Measurements from ENCODE around the gene IHH. TPM values are rescaled to one million over a fixed set of nuclear protein-coding genes. Genes with fewer than 3 reads are reported as not detected.
A peak's percentile ranks its signal among the peaks of the same experiment; 100 is the strongest.

Gene IHH
- not detected for polyA plus RNA-seq (ENCODE audit: low read depth in 6 of 6)

- DNase-seq (no peak), ATAC-seq (ENCODE audit: low read depth in 2 of 2) (peak in 1 of 2 donors; percentile 15)
- H3K9me3 Mint-ChIP-seq, result peaks cover 0 to 2% (median 0%) of the 10 kb centered on the region in 7 donors
- H3K36me3 Mint-ChIP-seq, result peaks cover 0 to 3% of the 10 kb centered on the region in 2 donors
- peak within 1 kb of the TSS in 2 of 6 donors; percentile 21 to 94 for H3K27ac Mint-ChIP-seq
- peaks cover 54 to 80% (median 63%) of the 10 kb centered on the region in 3 donors for H3K27me3 Mint-ChIP-seq
- H3K4me3 Mint-ChIP-seq, result peak within 1 kb of the TSS; percentile 9 to 77 (median 70)
- H3K4me1 Mint-ChIP-seq, result peaks cover 16 to 29% (median 21%) of the 10 kb centered on the region in 3 donors
These were observed at the start of gene IHH for GRCh38 chr2:219060821-219061791. Gene IHH, minus strand, starts transcription at chr2:219060921. Its CDS starts 454 bp downstream, at chr2:219060467.

- DNase-seq (no peak), ATAC-seq (ENCODE audit: low read depth in 2 of 2) (no peak)
- H3K4me3 Mint-ChIP-seq, result no peak overlapping the region
- no peak overlapping the region for H3K27ac Mint-ChIP-seq
- peaks cover 0 to 5% of the 10 kb centered on the region in 2 donors for H3K36me3 Mint-ChIP-seq
- H3K27me3 Mint-ChIP-seq, result no peaks in the 10 kb centered on the region
- peaks cover 0 to 8% (median 5%) of the 10 kb centered on the region in 3 donors for H3K4me1 Mint-ChIP-seq
- H3K9me3 Mint-ChIP-seq, result no peaks in the 10 kb centered on the region
These were observed 48.8 kb upstream of the IHH start for GRCh38 chr2:219109471-219109870.

DNA sequence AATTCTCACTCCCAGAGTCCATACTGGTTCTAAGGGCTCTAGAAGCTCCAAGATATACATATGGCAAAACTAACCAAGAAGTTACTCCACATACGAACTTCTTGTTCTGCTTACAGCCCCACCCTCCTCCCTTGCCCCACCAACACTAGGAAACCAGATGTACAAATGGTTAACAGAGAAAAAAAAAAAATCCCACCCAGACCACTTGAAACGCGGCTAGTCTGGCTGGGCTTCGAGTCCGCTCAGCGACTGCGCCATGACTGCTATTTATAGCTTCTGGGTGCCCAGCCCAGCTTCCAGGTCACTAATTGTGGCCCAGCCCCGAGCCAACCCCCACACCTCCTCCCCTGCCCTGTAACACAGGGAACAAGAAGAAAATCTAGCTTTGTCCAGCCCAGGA lies 47.0 kb upstream of the IHH start:
- DNase-seq, result no peak
- no peaks in the 10 kb centered on the region for H3K27me3 Mint-ChIP-seq
- H3K27ac Mint-ChIP-seq, result peak overlapping the region in 1 of 6 donors; percentile 31
- H3K36me3 Mint-ChIP-seq, result peaks cover 0 to 5% of the 10 kb centered on the region in 2 donors
- H3K4me3 Mint-ChIP-seq, result no peak overlapping the region
- no peaks in the 10 kb centered on the region for H3K9me3 Mint-ChIP-seq
- ATAC-seq (ENCODE audit: low read depth in 2 of 2), result no peak
- peaks cover 0 to 9% (median 5%) of the 10 kb centered on the region in 3 donors for H3K4me1 Mint-ChIP-seq

GRCh38 chr2:219106251-219106650 lies 45.5 kb upstream of the IHH start:
- DNase-seq, result no peak
- Mint-ChIP-seq H3K36me3 (peaks cover 0 to 5% of the 10 kb centered on the region in 2 donors), H3K27me3 (no peaks in the 10 kb centered on the region), H3K4me1 (peaks cover 0 to 9% (median 0%) of the 10 kb centered on the region in 3 donors), H3K27ac (no peak overlapping the region), H3K4me3 (no peak overlapping the region), H3K9me3 (no peaks in the 10 kb centered on the region)
- no peak for ATAC-seq (ENCODE audit: low read depth in 2 of 2)

DNA sequence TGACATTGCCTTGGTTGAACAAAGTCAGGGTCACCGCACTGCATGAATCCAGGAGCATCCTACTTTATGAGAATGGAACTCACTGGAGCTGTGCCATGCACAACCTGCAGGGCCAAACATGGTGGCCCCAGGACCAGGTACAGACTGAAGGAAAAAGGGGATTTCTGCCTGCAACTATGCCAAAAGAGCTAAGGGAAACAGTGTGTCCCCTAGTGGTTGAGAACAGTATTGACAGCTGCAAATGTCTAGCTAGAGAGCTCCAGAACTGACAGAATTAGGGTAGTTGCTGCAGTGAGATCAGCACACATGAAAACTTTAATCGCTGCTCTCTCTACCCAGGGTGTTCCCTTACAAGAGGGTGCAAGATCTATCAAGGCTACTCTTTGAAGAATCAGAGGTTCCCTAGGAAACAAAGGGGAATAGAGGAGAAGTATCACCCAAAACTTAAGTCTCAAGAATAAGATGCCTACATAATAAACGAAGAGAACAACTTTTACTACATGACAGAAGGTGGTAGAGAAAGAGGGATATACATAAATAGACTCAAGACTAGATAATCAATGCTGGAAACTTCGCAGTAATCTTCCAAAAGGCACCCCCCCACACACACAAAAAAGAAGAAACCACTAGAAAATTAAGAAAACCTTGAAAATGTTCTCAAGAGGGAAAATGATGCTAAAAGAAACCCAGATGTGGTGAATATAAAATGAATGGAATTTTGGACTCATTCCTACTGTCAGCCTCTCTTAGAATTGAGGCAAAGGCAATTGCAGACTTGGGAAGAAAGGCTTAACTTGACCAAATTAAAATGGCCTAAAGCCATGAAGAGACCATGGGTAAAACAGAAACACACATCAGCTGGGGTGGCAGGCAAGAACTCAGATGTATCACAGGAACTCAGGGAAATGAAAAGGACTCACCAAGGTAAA lies 43.6 kb upstream of the IHH start:
- Mint-ChIP-seq H3K4me1 (peaks cover 0 to 9% (median 0%) of the 10 kb centered on the region in 3 donors), H3K36me3 (peaks cover 0 to 5% of the 10 kb centered on the region in 2 donors), H3K4me3 (no peak overlapping the region), H3K9me3 (no peaks in the 10 kb centered on the region), H3K27me3 (no peaks in the 10 kb centered on the region), H3K27ac (peak overlapping the region in 1 of 6 donors; percentile 11)
- peak; percentile 2 for DNase-seq
- peak; percentile 30 to 56 for ATAC-seq (ENCODE audit: low read depth in 2 of 2)

GRCh38 chr2:219099329-219099728 lies 38.6 kb upstream of the IHH start:
- no peaks in the 10 kb centered on the region for H3K9me3 Mint-ChIP-seq
- peaks cover 0 to 4% (median 0%) of the 10 kb centered on the region in 3 donors for H3K4me1 Mint-ChIP-seq
- H3K36me3 Mint-ChIP-seq, result peaks cover 0 to under 1% of the 10 kb centered on the region in 2 donors
- no peak overlapping the region for H3K4me3 Mint-ChIP-seq
- no peak for DNase-seq
- H3K27me3 Mint-ChIP-seq, result no peaks in the 10 kb centered on the region
- H3K27ac Mint-ChIP-seq, result no peak overlapping the region
- no peak for ATAC-seq (ENCODE audit: low read depth in 2 of 2)

GRCh38 chr2:219095406-219095935 lies 34.8 kb upstream of the IHH start:
- ATAC-seq (ENCODE audit: low read depth in 2 of 2) (no peak), DNase-seq (no peak)
- Mint-ChIP-seq H3K36me3 (peaks cover 0 to 13% of the 10 kb centered on the region in 2 donors), H3K4me1 (no peaks in the 10 kb centered on the region), H3K27ac (no peak overlapping the region), H3K27me3 (no peaks in the 10 kb centered on the region), H3K4me3 (no peak overlapping the region), H3K9me3 (no peaks in the 10 kb centered on the region)

- Mint-ChIP-seq H3K27ac (peak overlapping the region in 1 of 6 donors; percentile 81), H3K9me3 (no peaks in the 10 kb centered on the region)
These were observed 33.5 kb upstream of the IHH start for GRCh38 chr2:219094171-219094570.

GRCh38 chr2:219090436-219091299 lies 29.9 kb upstream of the IHH start:
- peaks cover 18 to 23% of the 10 kb centered on the region in 2 donors for H3K36me3 Mint-ChIP-seq
- DNase-seq, result no peak
- H3K9me3 Mint-ChIP-seq, result no peaks in the 10 kb centered on the region
- H3K27me3 Mint-ChIP-seq, result no peaks in the 10 kb centered on the region
- no peak overlapping the region for H3K4me3 Mint-ChIP-seq
- peaks cover 1 to 15% (median 4%) of the 10 kb centered on the region in 3 donors for H3K4me1 Mint-ChIP-seq
- peak overlapping the region in 1 of 6 donors; percentile 57 for H3K27ac Mint-ChIP-seq
- ATAC-seq (ENCODE audit: low read depth in 2 of 2), result no peak

More at GRCh38 chr2:219094171-219094570, 33.5 kb upstream of the IHH start:
- no peaks in the 10 kb centered on the region for H3K4me1 Mint-ChIP-seq
- no peak overlapping the region for H3K4me3 Mint-ChIP-seq
- no peaks in the 10 kb centered on the region for H3K27me3 Mint-ChIP-seq
- DNase-seq, result no peak
- ATAC-seq (ENCODE audit: low read depth in 2 of 2), result no peak
- peaks cover 5 to 17% of the 10 kb centered on the region in 2 donors for H3K36me3 Mint-ChIP-seq

DNA sequence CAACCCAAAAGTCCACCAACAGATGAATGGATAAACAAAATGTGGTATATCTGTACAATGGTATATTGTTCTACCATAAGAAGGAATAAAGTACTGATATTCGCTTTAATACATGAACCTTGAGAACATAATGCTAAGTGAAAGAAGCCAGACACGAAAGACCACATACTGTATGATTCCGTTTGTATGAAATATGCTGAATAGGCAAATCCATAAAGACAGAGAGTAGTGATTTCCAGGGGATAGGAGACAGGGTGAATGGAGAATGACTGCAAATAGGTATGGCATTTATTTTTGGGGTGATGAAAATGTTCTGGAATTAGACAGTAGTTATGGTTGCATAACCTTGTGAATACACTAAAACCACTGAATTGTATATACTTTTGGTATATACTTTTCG lies 28.6 kb upstream of the IHH start:
- H3K27ac Mint-ChIP-seq, result peak overlapping the region in 1 of 6 donors; percentile 5
- H3K4me3 Mint-ChIP-seq, result no peak overlapping the region
- no peaks in the 10 kb centered on the region for H3K9me3 Mint-ChIP-seq
- H3K4me1 Mint-ChIP-seq, result peaks cover 1 to 27% (median 13%) of the 10 kb centered on the region in 3 donors
- H3K36me3 Mint-ChIP-seq, result peaks cover 22 to 26% of the 10 kb centered on the region in 2 donors
- ATAC-seq (ENCODE audit: low read depth in 2 of 2) (no peak), DNase-seq (no peak)
- no peaks in the 10 kb centered on the region for H3K27me3 Mint-ChIP-seq

GRCh38 chr2:219087848-219088247 lies 27.1 kb upstream of the IHH start:
- Mint-ChIP-seq H3K4me3 (no peak overlapping the region), H3K27ac (no peak overlapping the region)

DNA sequence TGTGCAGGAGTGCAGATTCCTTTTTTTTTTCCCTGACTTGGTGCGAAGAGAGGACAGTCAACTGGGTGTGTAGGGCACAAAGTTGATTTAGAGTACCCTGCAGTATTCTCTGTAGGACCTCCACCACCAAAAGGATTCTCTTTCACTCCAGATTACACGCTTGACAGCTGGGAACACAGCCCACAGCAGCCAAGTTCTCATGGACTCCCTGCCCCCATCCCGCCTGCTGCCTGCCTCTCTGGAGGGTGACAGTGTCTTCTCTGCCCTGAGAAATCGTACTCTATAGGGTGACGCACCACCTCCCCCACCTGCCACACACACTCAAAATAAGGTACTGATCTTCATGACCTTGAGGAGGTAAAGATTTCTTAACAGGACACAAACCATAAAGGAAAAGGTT lies 26.6 kb upstream of the IHH start:
- Mint-ChIP-seq H3K4me3 (no peak overlapping the region), H3K4me1 (peaks cover 4 to 32% (median 20%) of the 10 kb centered on the region in 3 donors), H3K36me3 (peaks cover 15 to 26% of the 10 kb centered on the region in 2 donors), H3K9me3 (no peaks in the 10 kb centered on the region), H3K27ac (peak overlapping the region in 1 of 6 donors; percentile 28), H3K27me3 (no peaks in the 10 kb centered on the region)
- no peak for DNase-seq
- no peak for ATAC-seq (ENCODE audit: low read depth in 2 of 2)

More at GRCh38 chr2:219087848-219088247, 27.1 kb upstream of the IHH start:
- peaks cover 15 to 26% of the 10 kb centered on the region in 2 donors for H3K36me3 Mint-ChIP-seq
- no peak for DNase-seq
- peaks cover 1 to 27% (median 15%) of the 10 kb centered on the region in 3 donors for H3K4me1 Mint-ChIP-seq
- no peak for ATAC-seq (ENCODE audit: low read depth in 2 of 2)
- H3K9me3 Mint-ChIP-seq, result no peaks in the 10 kb centered on the region
- H3K27me3 Mint-ChIP-seq, result no peaks in the 10 kb centered on the region
